Trophoblast cell (in vitro differentiated cells and primary cell): ENCODE data around the gene AMBP.

ENCODE experiments used
- DNase-seq, 2 donors: peaks; one replicate each; pipeline ENCODE4 v3.0.0-alpha.2; 2016
- H2AFZ ChIP-seq: 2 replicates; pipeline ENCODE4 v1.6.1; 2013; ENCODE audit warnings: low read length, moderate library complexity, mild to moderate bottlenecking; ENCODE audit not compliant: insufficient read depth, poor library complexity
- H2AK5ac ChIP-seq: 2 replicates; pipeline ENCODE4 v1.6.1; 2013; ENCODE audit warnings: mild to moderate bottlenecking, low read length
- H2BK120ac ChIP-seq: 2 replicates; pipeline ENCODE4 v1.6.1; 2013; ENCODE audit warnings: low read length, mild to moderate bottlenecking, moderate library complexity; ENCODE audit not compliant: insufficient read depth, poor library complexity
- H2BK12ac ChIP-seq: 2 replicates; pipeline ENCODE4 v1.6.1; 2013; ENCODE audit warnings: mild to moderate bottlenecking, low read length, moderate library complexity
- H2BK5ac ChIP-seq: 2 replicates; pipeline ENCODE4 v1.6.1; 2013; ENCODE audit warnings: low read length, low read depth, moderate library complexity, mild to moderate bottlenecking; ENCODE audit not compliant: poor library complexity
- H3K14ac ChIP-seq: 2 replicates; pipeline ENCODE4 v1.6.1; 2013; ENCODE audit warnings: mild to moderate bottlenecking, low read length
- H3K18ac ChIP-seq: 2 replicates; pipeline ENCODE4 v1.6.1; 2013; ENCODE audit warnings: mild to moderate bottlenecking, low read length
- H3K23ac ChIP-seq: 2 replicates; pipeline ENCODE4 v1.6.1; 2013; ENCODE audit warnings: low read length
- H3K27ac ChIP-seq: 2 replicates; pipeline ENCODE4 v1.5.1; 2013; ENCODE audit warnings: low read depth, mild to moderate bottlenecking, inconsistent platforms, low read length, moderate library complexity
- H3K27me3 ChIP-seq: 2 replicates; pipeline ENCODE4 v1.6.1; 2013; ENCODE audit warnings: inconsistent platforms, mild to moderate bottlenecking, low read length, moderate library complexity; ENCODE audit not compliant: insufficient read depth
- H3K36me3 ChIP-seq, 2 experiments: 1 replicate in 1 of 2; 2 replicates in 1 of 2; pipeline ENCODE4 v1.6.1; 2013; ENCODE audit warnings: low read length in 2 of 2, mild to moderate bottlenecking in 2 of 2, moderate library complexity in 1 of 2; ENCODE audit not compliant: insufficient read depth in 2 of 2, control insufficient read depth in 1 of 2
- H3K4ac ChIP-seq: 2 replicates; pipeline ENCODE4 v1.6.1; 2013; ENCODE audit warnings: low read depth, mild to moderate bottlenecking, low read length, moderate library complexity
- H3K4me1 ChIP-seq, 2 experiments: 1 replicate in 1 of 2; 2 replicates in 1 of 2; pipeline ENCODE4 v1.6.1; 2013; ENCODE audit warnings: low read length in 2 of 2, mild to moderate bottlenecking in 2 of 2, moderate library complexity in 1 of 2; ENCODE audit not compliant: insufficient read depth in 2 of 2, control insufficient read depth in 1 of 2
- H3K4me2 ChIP-seq: 2 replicates; pipeline ENCODE4 v1.6.1; 2013; ENCODE audit warnings: inconsistent platforms, mild to moderate bottlenecking, low read length, moderate library complexity
- H3K4me3 ChIP-seq: 2 replicates; pipeline ENCODE4 v1.5.1; 2013; ENCODE audit warnings: mild to moderate bottlenecking, low read depth, low read length, inconsistent platforms
- H3K79me1 ChIP-seq: one replicate; pipeline ENCODE4 v1.6.1; 2013; ENCODE audit warnings: low read length
- H3K79me2 ChIP-seq: 2 replicates; pipeline ENCODE4 v1.6.1; 2013; ENCODE audit warnings: low read length, mild to moderate bottlenecking; ENCODE audit not compliant: control insufficient read depth, insufficient read depth, poor library complexity
- H3K9ac ChIP-seq: 2 replicates; pipeline ENCODE4 v1.6.1; 2013; ENCODE audit warnings: mild to moderate bottlenecking, low read length
- H3K9me3 ChIP-seq: 2 replicates; pipeline ENCODE4 v1.6.1; 2013; ENCODE audit warnings: low read depth, mild to moderate bottlenecking, control low read depth, inconsistent platforms, low read length; ENCODE audit not compliant: insufficient read depth
- H4K12ac ChIP-seq: 2 replicates; pipeline ENCODE4 v1.6.1; 2013; ENCODE audit warnings: low read depth, mild to moderate bottlenecking, low read length, moderate library complexity
- H4K8ac ChIP-seq: 2 replicates; pipeline ENCODE4 v1.6.1; 2013; ENCODE audit warnings: low read depth, mild to moderate bottlenecking, low read length, moderate library complexity
- H4K91ac ChIP-seq: one replicate; pipeline ENCODE4 v1.6.1; 2013; ENCODE audit warnings: low read depth, mild to moderate bottlenecking, low read length, moderate library complexity
- WGBS: extraction: QIAGEN DNeasy Blood & Tissue Kit; methylation state at CpG from one replicate; pipeline ENCODE4 v1.1.7; 2013; ENCODE audit warnings: missing lambda C conversion rate; ENCODE audit not compliant: insufficient read length, insufficient coverage; ENCODE audit errors: extremely low coverage; 5-methylcytosine and 5-hydroxymethylcytosine counted together

AMBP gene

GRCh38 chr9:114112325-114112724 lies 34.2 kb upstream of the AMBP start:
- Histone ChIP-seq H3K4me3 (no peak overlapping the region), H3K18ac (no peak overlapping the region), H2BK5ac (no peak overlapping the region), H3K4me1 (peaks cover 0 to 2% of the 10 kb centered on the region in 2 experiments), H3K9me3 (no peaks in the 10 kb centered on the region), H3K4me2 (no peak overlapping the region), H3K14ac (no peak overlapping the region), H3K23ac (no peak overlapping the region), H2AK5ac (no peak overlapping the region), H3K36me3 (no peaks in the 10 kb centered on the region), H3K4ac (no peak overlapping the region), H3K9ac (no peak overlapping the region), H3K27ac (no peak overlapping the region), H4K12ac (no peak overlapping the region), H3K79me2 (no peaks in the 10 kb centered on the region), H2AFZ (no peak overlapping the region), H2BK12ac (no peak overlapping the region), H3K27me3 (peaks cover 2% of the 10 kb centered on the region), H4K91ac (no peak overlapping the region), H2BK120ac (no peak overlapping the region), H4K8ac (no peak overlapping the region), H3K79me1 (no peaks in the 10 kb centered on the region)
- WGBS, result no CpG with 5 or more reads among the region's 1 CpG
- DNase-seq, result peak; percentile 52 to 61

DNA sequence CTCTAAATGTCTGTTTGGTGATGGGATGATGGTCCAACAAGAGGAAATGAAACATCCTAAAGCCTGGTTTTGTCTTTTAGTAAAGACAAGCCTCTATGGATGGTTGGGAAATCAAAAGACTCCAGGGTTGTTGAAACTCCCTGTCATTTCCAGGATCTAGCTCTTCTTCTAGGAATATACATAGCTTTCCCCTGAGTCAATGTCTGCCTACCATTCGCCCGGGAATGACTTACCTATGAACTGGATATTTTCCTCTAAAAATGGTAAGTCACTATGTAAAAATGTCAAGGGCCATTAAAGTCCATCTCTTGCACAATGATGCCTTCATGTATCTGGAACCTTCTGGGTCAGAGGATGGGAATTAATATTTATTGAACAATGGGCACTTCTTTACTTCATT lies 32.1 kb upstream of the AMBP start:
- Histone ChIP-seq H3K36me3 (no peaks in the 10 kb centered on the region), H4K91ac (no peak overlapping the region), H3K23ac (no peak overlapping the region), H3K4me2 (no peak overlapping the region), H3K18ac (no peak overlapping the region), H3K9ac (no peak overlapping the region), H3K27ac (no peak overlapping the region), H3K4me3 (no peak overlapping the region), H3K4ac (no peak overlapping the region), H2BK5ac (no peak overlapping the region), H2AK5ac (no peak overlapping the region), H2AFZ (no peak overlapping the region), H2BK120ac (no peak overlapping the region), H3K79me2 (no peaks in the 10 kb centered on the region), H4K8ac (no peak overlapping the region), H3K27me3 (peaks cover 2% of the 10 kb centered on the region), H3K79me1 (no peaks in the 10 kb centered on the region), H3K14ac (no peak overlapping the region), H3K4me1 (peaks cover 0 to 2% of the 10 kb centered on the region in 2 experiments), H4K12ac (no peak overlapping the region), H2BK12ac (no peak overlapping the region), H3K9me3 (no peaks in the 10 kb centered on the region)
- peak; percentile 80 to 98 for DNase-seq
- WGBS, result no CpG with 5 or more reads among the region's 2 CpGs

GRCh38 chr9:114109124-114109523 lies 31.0 kb upstream of the AMBP start:
- Histone ChIP-seq H4K8ac (no peak overlapping the region), H3K4me1 (peaks cover 0 to 2% of the 10 kb centered on the region in 2 experiments), H3K4me2 (no peak overlapping the region), H2BK120ac (no peak overlapping the region), H4K12ac (no peak overlapping the region), H3K23ac (no peak overlapping the region), H3K14ac (peak overlapping the region; percentile 33), H3K9ac (no peak overlapping the region), H3K9me3 (no peaks in the 10 kb centered on the region), H3K27me3 (peaks cover 2% of the 10 kb centered on the region), H3K36me3 (no peaks in the 10 kb centered on the region), H2BK12ac (no peak overlapping the region), H3K4me3 (no peak overlapping the region), H3K79me1 (no peaks in the 10 kb centered on the region), H3K18ac (no peak overlapping the region), H3K27ac (no peak overlapping the region), H3K4ac (no peak overlapping the region), H3K79me2 (no peaks in the 10 kb centered on the region), H4K91ac (no peak overlapping the region), H2AK5ac (no peak overlapping the region), H2AFZ (no peak overlapping the region), H2BK5ac (no peak overlapping the region)
- no CpG with 5 or more reads among the region's 6 CpGs for WGBS
- no peak for DNase-seq

DNA sequence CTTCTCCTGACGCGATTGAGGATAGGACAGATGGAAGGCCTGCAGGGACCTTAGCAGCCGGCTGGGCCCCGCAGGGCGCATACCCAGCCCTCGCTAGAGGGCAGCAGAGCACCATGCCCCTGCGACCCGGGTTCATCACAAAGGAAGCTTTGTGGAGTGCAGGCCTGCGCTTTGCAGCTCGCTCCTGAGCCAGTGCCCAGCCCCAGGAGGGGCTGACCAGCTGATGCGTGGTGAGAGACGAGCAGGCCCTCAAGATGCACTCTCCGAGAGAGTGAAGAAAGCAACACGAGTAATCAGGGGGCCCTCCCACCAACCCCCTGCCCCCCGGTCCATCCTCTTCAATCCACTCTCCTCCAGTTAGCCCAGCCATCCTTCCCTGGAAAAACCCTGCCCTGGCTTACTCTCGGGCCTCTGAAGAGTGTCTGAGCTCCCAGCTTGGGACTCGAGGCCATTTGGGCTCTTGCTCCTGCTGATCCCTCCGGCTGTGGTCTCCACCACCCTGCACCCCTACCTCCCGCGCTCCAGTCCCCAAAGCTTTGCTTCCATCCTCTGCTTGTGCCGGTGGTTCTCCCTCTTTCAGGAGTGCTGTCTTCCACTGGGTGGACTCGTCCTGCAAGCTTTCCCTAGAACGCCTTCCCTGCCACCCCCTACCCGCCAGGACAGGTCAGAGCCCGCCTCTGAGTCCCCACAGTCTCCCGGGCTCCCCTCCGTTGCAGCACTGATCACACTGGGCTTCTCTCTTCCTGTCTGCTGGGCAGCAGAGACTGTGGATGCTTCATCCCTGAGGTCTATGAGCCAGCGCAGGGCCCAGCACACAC lies 30.1 kb upstream of the AMBP start:
- no peak overlapping the region for H2AFZ ChIP-seq
- H3K9ac ChIP-seq, result no peak overlapping the region
- H3K27ac ChIP-seq, result no peak overlapping the region
- no peak overlapping the region for H4K91ac ChIP-seq
- H4K12ac ChIP-seq, result no peak overlapping the region
- no peak overlapping the region for H2AK5ac ChIP-seq
- peak; percentile 86 to 95 for DNase-seq
- H3K4me3 ChIP-seq, result no peak overlapping the region
- H2BK12ac ChIP-seq, result no peak overlapping the region
- no peak overlapping the region for H3K18ac ChIP-seq
- no peaks in the 10 kb centered on the region for H3K36me3 ChIP-seq
- no peaks in the 10 kb centered on the region for H3K79me2 ChIP-seq
- no peak overlapping the region for H3K23ac ChIP-seq
- H2BK120ac ChIP-seq, result no peak overlapping the region
- H3K4me1 ChIP-seq, result peaks cover 0 to 2% of the 10 kb centered on the region in 2 experiments
- H3K9me3 ChIP-seq, result no peaks in the 10 kb centered on the region
- H3K4ac ChIP-seq, result no peak overlapping the region
- no peak overlapping the region for H3K4me2 ChIP-seq
- no peaks in the 10 kb centered on the region for H3K79me1 ChIP-seq
- no peak overlapping the region for H2BK5ac ChIP-seq
- no CpG with 5 or more reads among the region's 28 CpGs for WGBS
- no peak overlapping the region for H4K8ac ChIP-seq
- H3K27me3 ChIP-seq, result peaks cover 2% of the 10 kb centered on the region
- H3K14ac ChIP-seq, result no peak overlapping the region
